ENCODE measurements around the gene PPTC7. TPM values are rescaled to one million over a fixed set of nuclear protein-coding genes. Genes with fewer than 3 reads are reported as not detected.
"Not testable (repeated sequence)": the region's sequence is repeated elsewhere in the genome, so short reads cannot be mapped to it uniquely, and the experiment has no call there.

The PPTC7 gene
- total RNA-seq, 2 donors from 2014 or later = 11.2 to 21.8 TPM

GRCh38 chr12:110564471-110564991 is 18.6 kb downstream of the PPTC7 start:
- TF ChIP-seq POLR2AphosphoS5 (IDR thresholded peaks at IDR 0.05) (no peak), CTCF (IDR thresholded peaks at IDR 0.05) (no peak), POLR2A (IDR thresholded peaks at IDR 0.05) (no peak)
- Histone ChIP-seq H3K4me1 (replicated peaks) (peaks cover 5% of the 10 kb centered on the region), H3K9me3 (no peaks in the 10 kb centered on the region), H3K36me3 (no peaks in the 10 kb centered on the region), H3K27me3 (replicated peaks; ENCODE audit: insufficient read depth) (no peaks in the 10 kb centered on the region), H3K4me3 (no peak overlapping the region), H3K27ac (peak overlapping the region; percentile 23 to 47)
- intact Hi-C loops (cut with DNase I) = no loop called here
- WGBS = 33% methylated on average over 8 of the region's 8 CpGs
- no peak for DNase-seq (ENCODE audit: low spot score)

GRCh38 chr12:110563702-110564470 is 19.2 kb downstream of the PPTC7 start:
- DNase-seq (ENCODE audit: low spot score) = no peak
- peaks cover 5% of the 10 kb centered on the region for H3K4me1 ChIP-seq (replicated peaks)

GRCh38 chr12:110562386-110562785 is 20.7 kb downstream of the PPTC7 start:
- intact Hi-C loops (cut with DNase I); H3K9me3 ChIP-seq; DNase-seq (ENCODE audit: low spot score); H3K4me3 ChIP-seq; H3K27me3 ChIP-seq (replicated peaks; ENCODE audit: insufficient read depth); H3K4me1 ChIP-seq (replicated peaks); H3K27ac ChIP-seq; H3K36me3 ChIP-seq: not testable (repeated sequence)
- 81% methylated on average over 5 of the region's 5 CpGs for WGBS

More at GRCh38 chr12:110563702-110564470, 19.2 kb downstream of the PPTC7 start:
- Histone ChIP-seq H3K4me3 (no peak overlapping the region), H3K9me3 (no peaks in the 10 kb centered on the region), H3K36me3 (no peaks in the 10 kb centered on the region), H3K27me3 (replicated peaks; ENCODE audit: insufficient read depth) (no peaks in the 10 kb centered on the region), H3K27ac (peak overlapping the region; percentile 23 to 47)
- peak; percentile 3 for TF ChIP-seq POLR2AphosphoS5 (IDR thresholded peaks at IDR 0.05)
- TF ChIP-seq CTCF (IDR thresholded peaks at IDR 0.05) = no peak
- intact Hi-C loops (cut with DNase I) = no loop called here

- H3K4me1 ChIP-seq (replicated peaks) = peaks cover 5% of the 10 kb centered on the region
- no peak overlapping the region for H3K27ac ChIP-seq
- H3K4me3 ChIP-seq = no peak overlapping the region
- DNase-seq (ENCODE audit: low spot score) = no peak
- 87% methylated on average over 15 of the region's 15 CpGs for WGBS
- intact Hi-C loops (cut with DNase I) = no loop called here
- no peaks in the 10 kb centered on the region for H3K36me3 ChIP-seq
- H3K27me3 ChIP-seq (replicated peaks; ENCODE audit: insufficient read depth) = no peaks in the 10 kb centered on the region
- H3K9me3 ChIP-seq = no peaks in the 10 kb centered on the region
- no peak for TF ChIP-seq POLR2A (IDR thresholded peaks at IDR 0.05)
- no peak for TF ChIP-seq POLR2AphosphoS5 (IDR thresholded peaks at IDR 0.05)
- TF ChIP-seq CTCF (IDR thresholded peaks at IDR 0.05) = no peak
These were observed 21.5 kb downstream of the PPTC7 start for GRCh38 chr12:110561471-110562201.

- 83% methylated on average over 1 of the region's 1 CpG for WGBS
- intact Hi-C loops (cut with DNase I) = no loop called here
- H3K9me3 ChIP-seq = no peaks in the 10 kb centered on the region
- no peak for DNase-seq (ENCODE audit: low spot score)
- no peak overlapping the region for H3K27ac ChIP-seq
- no peaks in the 10 kb centered on the region for H3K36me3 ChIP-seq
- H3K4me1 ChIP-seq (replicated peaks) = peaks cover 5% of the 10 kb centered on the region
- H3K27me3 ChIP-seq (replicated peaks; ENCODE audit: insufficient read depth) = no peaks in the 10 kb centered on the region
- TF ChIP-seq POLR2AphosphoS5 (IDR thresholded peaks at IDR 0.05) = no peak
- no peak for TF ChIP-seq CTCF (IDR thresholded peaks at IDR 0.05)
- no peak for TF ChIP-seq POLR2A (IDR thresholded peaks at IDR 0.05)
- no peak overlapping the region for H3K4me3 ChIP-seq
These were observed 22.2 kb downstream of the PPTC7 start for GRCh38 chr12:110560946-110561345.
